OCI-LY1 (cell line): ENCODE results near the gene OTOS.

Experiments used
- CTCF ChIP-seq: fragments of 200-600 bp; sonication (generic), shearing (Covaris generic); IDR thresholded peaks from 2 replicates; pipeline ENCODE4 v1.5.1; 2017; ENCODE audit warnings: mild to moderate bottlenecking, antibody characterized with exemption, low read length, moderate library complexity, mixed read lengths
- EZH2 ChIP-seq: fragments of 200-600 bp; sonication (generic), shearing (Covaris generic); IDR thresholded peaks from 2 replicates; pipeline ENCODE4 v1.8.0; 2017; ENCODE audit warnings: borderline replicate concordance, mixed run types, mild to moderate bottlenecking, antibody characterized with exemption, low read length, moderate library complexity, mixed read lengths

- TF ChIP-seq CTCF (no peak), EZH2 (no peak)
Observed at GRCh38 chr2:240162939-240163714, 22.7 kb upstream of the OTOS start.
